GM21423 (cell line): Measurements from ENCODE around the gene NSG2.

ENCODE experiments used
- ATAC-seq: cut with Tn5 transposase; IDR thresholded peaks from one replicate; pipeline ENCODE4 v1.9.1; 2021; ENCODE audit warnings: mild to moderate bottlenecking, moderate library complexity; ENCODE audit not compliant: unreplicated experiment

NSG2 gene

DNA sequence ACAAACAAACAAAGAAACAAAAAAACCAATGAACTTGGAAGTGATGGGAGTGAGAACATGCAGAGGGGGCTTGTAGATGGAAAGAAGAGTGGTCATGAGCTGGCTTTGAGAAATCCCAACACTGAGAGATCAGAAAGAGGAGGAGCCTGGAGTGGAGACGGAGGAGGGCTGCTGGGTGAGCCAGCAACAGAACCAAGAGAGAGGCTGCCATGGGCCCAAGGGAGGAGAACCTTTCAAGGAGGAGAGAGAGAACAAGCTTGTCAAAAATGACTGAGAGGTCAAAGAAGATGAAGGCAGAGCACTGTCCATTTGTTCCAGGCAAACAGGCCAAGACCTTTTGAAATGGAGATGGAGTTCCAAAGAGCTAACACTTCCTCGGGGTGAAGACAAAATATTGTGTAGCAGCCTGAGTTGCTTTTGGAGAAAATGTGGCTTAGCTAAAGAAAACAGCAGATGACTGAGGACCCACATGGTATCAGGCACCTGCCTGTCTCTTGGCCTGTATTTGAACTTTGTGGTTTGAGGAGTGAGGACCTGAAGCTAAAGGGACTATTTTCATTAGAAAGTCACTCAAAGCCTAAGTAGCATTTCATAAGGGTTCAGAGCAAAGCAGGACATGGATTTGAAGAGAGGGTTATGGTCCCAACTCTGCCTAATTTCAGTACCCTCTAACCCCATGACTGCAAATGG is 13.1 kb downstream of the NSG2 start:
- ATAC-seq = no peak

DNA sequence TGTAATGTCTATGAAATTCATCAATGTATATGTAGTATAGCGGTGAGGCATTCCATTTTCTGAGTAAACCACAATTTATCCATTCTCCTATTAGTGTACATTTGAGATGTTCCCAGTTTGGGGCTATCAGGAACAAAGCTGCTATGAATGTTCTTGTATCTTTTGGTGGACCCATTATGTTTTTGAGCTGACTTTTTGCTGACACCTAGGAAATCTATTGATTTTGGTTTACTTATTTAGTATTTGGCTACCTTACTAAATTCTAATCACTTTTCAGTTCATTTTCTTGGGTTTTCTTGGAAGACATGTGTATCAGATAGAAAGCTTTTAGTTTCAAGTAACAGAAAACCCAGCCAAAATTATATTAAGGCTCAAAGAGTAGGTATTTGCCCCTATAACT is 13.7 kb downstream of the NSG2 start:
- no peak for ATAC-seq

DNA sequence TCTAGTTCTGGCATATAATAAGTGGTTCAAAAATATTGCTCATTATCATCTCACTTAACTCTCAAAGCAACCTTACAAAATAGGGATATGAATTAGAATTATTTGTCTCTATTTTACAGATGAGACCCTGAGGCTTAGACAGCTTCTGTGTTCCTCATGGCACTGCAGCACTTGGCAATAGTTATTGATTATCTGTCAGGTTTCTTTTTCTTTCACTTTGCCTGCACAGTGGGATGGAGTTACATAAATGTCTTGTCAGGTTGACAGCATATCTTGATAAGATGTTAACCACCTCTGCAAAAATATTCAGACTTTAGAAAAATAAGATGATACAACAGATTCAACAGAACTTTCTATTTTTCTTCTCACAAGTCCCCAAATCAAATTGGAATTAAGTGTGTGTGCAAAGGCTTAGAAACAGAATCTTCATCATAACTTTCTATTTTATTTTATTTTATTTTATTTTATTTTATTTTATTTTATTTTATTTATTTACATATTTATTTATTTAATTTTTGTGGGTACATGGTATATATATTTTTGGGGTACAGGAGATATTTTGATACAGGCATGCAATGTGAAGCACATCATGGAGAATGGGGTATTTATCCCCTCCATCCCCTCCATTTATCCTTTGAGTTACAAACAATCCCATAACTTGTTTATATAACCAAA is 17.7 kb downstream of the NSG2 start:
- no peak for ATAC-seq

DNA sequence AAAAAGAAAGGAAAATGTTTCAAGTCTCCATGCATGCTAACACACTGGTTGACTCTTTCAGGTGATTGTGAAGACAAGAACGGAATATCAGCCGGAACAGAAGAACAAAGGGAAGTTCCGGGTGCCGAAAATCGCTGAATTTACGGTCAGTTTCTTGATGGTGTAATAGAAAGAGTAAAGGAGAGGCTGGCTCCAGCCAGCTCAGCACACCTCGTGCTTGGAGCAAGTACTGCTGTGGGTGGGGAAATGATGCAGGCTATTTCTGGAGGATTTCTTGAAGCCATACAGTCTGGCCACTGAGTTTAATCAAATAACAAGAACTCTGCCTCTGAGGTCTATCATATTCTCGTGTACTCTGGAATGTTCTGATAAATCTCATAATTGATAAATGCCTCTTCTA is 18.7 kb downstream of the NSG2 start:
- ATAC-seq = no peak

DNA sequence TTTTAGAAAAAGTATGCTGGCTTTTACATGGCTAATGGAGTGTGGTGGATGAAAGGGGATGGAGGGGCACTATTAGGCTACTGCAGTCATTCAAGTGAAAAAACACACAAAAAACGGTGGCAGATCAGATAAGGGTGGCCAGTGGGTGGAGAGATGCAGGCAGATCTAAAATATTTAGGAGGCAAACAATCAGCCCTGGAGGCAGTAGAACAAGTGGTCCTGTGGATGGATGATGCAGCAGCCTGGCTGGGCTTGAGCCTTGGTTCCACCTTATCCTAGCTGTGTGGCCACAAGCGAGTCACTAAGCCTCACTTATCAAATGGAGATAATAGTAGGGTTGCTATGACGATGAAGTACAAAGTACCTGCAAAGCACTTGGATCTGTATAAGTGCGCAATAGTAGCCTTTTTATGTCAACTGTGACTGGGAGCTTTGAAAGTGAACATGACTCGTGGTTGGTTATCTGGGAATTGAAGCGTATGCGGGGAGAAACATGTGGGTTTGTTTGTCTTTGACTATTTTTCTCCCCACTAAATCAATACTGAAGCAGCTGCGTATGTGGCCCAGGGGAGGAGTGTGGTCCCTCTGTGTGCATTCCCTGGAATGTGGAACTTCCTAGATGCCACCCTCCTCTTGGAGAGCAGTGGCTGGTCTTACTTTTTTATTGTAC is 20.2 kb downstream of the NSG2 start:
- no peak for ATAC-seq

DNA sequence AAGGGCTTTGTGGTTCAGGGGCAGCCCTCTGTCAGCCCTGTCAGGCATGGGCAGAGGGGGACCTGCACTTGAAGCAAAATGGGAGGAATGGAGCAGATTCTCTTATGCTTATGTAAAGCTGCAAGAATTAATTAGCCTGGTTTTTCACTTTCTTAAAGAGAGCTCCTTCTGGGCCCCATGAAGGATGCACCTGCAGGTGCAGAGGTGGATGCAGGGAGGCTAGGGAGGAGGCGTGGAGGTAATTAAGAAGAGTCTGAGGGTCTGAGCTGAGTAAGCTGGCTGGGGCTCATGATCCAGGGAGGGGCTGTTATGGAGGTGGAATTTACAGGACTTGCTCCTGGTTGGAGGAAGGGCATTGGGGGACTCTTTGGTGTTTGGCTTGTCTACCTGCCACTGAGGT is 22.0 kb downstream of the NSG2 start:
- ATAC-seq = no peak

DNA sequence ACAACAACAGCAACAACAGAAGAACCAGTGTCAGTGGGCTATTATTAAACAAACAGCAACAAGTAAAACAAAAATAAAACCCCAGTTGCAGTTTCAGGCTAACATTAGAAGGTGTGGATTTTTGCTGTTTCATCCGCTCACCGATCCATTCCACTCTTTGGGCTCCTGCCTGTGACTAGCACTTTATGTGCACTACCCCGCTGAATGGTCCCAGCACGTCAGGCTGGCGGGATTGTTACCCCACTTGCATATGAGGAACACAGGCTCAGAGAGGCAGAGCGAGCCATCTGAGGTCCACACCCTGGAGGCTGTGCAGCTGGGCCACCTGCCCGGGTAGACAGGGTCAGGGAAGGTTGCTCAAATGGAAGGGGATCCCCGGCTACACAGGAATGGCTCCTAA is 26.0 kb downstream of the NSG2 start:
- no peak for ATAC-seq

DNA sequence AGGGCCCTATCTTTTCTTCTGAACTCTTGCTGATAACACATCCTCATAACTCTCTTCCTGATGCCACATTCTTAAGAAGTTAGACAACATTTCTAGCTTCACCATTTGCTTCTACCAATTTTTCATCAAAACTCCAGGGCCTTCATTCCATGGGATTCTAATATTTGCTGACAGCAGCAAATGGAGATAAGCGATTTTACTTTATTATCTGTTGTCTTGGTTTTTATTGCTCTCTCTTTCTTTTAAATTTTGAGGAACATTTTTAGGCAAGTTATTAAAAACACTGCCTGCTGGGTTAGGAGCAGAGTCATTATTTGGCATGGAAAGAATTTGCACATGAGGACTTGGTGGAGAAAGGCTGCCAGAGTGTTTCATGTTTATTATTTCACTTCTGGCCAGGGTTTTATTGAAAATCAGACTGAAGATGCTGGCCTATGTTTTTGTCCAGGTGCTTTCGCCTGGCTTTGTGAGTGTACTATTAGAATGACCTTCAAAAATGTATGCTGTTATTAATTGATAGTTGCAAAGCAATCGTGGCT is 27.7 kb downstream of the NSG2 start:
- ATAC-seq = no peak

DNA sequence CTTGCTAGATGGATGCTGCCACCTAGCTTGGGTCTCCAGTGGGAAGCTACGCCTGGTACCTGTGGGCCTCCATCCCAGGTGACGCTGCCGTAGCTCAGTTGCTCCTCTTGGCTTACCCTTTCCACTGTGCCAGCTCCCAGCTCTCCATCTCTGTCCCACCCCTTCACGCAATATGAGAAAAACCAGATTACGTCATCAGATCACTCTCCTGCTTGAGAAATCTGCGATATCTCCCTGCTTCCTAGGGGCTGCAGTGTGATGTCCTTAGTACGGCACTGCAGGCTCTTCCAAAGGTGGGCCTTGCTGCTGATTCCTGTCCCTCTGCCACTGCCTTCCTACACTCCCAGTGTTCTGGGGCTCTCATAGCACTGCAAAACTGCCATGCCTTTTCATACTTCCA is 28.9 kb downstream of the NSG2 start:
- ATAC-seq = no peak

DNA sequence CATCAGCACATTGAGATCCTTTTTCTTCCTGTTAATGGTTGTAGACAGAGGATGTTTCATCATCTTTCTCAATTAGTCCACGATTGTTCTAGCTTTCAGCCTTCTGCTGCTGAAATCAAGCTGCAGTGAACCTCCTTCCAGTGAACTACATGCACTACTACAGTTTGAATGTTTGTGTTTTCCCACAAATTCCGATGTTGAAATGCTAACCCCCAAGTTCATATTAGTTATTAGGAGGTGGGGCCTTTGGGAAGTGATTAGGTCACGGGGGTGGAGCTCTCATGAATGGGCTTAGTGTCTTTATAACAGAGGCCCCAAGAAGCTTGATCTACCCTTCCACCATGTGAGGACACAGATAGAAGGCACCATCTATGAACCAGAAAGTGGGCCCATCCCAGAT is 32.9 kb downstream of the NSG2 start:
- no peak for ATAC-seq

DNA sequence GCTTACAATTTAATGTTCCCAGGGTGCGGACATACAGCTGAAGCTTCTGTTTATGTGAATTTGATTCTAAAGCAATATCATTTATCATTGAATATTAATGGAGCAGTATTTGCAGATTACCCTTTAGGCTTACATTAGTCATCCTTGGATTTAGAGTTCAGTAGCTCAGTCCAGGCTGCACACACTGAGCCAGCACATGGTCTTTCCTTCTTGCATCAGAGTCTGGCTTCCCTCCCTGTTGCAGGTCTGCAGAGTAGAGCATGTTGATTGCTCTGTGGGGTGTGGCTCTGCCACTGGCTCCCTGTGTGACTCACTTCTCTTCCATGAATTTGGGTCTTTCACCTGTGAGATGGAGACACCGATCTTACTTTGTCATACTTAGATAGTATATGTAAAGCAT is 36.8 kb downstream of the NSG2 start:
- ATAC-seq = no peak

DNA sequence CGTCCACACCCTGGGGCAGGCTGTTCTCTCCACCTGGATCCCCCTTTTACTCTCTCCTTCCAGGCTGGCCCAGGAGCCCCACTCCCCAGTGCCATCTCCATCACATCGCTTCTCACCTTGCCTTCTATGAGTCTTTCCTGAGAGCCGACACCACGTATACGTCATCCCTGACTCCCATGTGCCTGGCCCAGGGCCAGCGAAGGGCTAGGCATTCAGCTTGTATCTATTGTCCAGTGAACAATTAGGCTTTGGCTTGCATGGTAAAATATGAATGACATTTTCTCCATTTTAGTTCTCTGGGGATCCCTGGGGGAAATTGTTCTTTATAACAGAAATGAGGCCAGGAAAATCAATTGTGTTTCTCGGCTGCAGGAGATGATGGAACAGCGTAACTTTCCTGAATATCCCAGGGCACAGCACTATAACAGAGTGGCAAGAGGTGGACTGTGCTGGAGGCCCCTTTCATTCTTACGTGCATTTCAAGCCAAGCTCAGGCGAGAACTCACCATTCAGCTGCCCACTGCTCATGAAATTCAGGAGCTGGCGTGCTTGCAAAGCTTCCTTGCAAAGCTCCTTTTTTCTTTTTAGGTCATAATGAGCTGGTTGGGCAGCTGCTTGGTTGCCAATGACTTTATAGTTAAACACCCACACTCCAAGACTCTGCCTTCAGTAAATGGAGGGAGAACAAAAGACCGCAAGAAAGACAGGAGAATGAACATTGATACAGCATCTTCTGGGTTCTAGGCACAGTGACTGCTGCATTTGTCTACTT is 37.7 kb downstream of the NSG2 start:
- no peak for ATAC-seq

DNA sequence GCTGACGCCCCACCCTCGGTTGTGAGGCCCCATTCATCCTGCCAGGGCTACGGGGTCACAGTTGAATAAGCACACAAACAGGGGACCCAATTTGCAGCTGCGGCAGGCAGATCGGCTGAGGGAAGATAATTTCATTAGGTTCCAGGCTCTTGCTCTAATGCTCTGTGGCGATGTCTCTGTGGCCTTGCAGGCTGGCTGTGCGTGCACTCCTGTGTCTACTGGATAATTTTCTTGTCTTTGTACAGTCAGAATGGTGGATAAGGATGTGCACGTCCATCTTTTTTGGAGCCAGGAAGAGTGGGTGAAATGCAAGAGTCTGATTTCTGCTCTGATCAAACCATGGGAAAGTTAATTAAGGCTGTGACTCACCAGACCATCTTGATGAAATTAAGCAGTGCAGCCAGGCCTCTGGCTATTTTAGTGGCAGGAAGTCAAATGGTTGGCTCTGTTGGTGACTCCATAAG is 39.2 kb downstream of the NSG2 start:
- ATAC-seq = no peak

DNA sequence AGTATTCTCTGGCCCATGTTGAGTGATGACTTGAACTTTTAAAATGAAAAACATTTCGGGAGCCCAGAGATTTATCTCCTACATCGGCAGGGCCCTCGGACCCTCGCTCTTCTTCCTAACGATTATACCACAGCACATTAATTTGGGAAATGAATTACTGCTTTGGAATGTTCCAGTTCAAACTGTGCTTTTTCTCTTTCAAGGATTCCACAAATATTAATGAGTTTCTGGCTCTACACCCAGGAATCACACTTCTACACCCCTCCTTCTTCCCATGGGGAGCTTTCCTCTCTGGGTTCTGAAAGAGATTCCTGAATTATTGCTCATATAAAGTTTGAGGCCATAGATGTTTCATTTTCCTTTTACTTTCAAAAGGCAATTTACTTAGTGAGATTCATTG is 41.2 kb downstream of the NSG2 start:
- ATAC-seq = no peak

DNA sequence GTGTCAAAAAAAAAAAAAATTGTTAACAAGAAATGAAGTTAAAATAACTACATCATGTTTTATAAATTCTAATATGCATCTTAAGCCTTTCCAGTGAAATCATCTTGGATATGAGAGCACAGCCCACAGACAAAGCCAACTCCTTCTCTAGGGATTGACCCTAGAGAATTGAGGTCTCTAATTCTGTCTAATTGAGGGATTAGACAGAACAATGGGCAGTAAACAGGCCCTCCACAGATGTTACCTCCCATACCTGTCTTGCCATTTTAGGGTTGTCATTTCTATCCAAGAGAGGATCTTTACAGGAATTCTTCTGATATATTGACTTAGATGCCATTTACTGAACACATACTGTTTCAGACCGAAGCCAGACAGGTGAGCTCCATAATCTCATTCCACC is 42.3 kb downstream of the NSG2 start:
- ATAC-seq = no peak

DNA sequence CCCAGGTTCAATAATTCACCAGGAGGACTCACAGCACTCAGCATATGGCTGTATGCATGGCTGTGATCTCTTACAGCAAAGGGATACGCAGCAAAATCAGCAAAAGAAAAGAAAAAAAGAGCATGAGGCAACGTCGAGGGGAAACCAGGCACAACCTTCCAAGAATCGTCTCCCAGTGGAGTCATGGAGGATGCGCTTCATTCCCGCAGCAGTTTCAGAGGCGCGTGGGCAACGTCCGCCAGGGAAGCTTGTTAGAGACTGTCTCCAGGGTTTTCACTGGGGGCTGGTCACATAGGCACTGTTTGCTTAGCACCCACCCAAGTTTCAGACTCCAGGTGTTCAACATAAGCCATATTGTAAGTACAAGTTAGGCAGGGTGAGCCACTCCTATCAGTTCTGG is 44.6 kb downstream of the NSG2 start:
- ATAC-seq = no peak

DNA sequence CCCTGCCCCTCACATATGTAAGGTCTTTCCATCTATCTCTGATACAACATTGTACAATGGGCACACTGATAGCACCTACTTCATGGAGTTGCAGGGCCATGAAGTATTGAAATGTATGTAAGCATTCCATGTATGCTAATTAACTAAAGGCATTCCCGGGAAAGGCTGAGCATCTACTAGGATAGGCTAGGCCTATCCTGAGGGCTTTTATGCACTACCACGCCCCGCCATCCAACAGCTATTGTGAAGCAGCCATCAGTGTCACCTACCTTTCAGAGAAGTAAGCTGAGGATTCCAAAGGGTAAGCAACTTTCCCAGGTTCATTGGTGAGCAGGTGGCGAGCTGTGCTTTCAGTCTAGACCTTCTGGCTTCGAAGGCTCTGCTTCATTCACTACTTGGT is 47.6 kb downstream of the NSG2 start:
- no peak for ATAC-seq

DNA sequence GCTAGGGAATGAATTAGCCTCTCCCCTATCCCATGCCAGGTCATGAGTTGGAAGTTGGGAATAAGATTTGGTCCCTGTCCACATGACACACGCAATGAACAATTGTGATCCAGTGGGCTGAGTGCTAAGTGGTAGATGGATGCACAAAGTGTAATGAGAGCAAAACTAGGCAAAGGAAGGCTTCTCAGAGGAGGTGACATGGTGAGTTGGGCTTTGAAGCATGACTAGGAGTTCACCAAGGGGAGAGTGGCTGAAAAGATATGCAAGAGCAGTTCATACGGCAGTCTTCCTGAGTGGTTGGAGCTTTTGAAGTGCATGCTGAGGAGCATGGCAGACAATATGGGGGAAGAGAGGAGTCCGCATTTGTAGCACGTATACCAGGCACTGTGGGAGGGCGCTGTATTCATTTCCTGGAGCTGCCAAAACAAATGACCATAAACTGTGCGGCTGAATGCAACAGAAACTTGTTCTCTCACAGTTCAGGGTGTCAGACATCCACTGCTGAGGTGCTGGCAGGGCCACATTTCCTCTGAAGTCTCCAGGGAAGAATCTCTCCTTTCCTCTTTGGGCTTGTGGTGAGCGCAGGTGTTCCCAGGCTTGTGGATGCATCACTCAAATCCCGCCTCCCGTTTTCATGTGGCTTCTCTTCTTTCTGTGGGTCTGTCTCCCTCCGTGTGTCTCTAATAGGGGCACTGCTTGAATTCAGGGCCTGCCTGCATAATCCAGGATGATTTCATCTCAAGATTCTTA is 49.5 kb downstream of the NSG2 start:
- no peak for ATAC-seq

DNA sequence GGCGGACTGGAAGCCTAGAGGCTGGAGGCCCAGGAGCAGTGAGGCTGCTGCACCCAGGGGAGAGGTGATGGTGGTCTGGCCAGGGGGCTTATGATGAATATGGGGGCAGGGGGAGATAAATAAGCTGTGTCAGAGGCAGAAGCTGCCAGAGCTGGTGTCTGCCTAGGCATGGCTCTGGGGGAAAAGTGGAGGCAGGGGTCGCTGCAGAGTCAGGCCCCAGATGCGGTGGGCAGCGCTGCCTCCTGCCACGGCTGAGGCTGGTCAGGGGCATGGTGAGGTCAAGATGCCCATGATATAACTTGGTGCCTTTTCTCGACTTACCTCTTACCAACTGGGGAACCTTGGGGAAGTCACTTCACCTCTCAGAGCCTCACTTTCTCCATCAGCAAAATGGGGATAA is 51.1 kb downstream of the NSG2 start:
- ATAC-seq = no peak

DNA sequence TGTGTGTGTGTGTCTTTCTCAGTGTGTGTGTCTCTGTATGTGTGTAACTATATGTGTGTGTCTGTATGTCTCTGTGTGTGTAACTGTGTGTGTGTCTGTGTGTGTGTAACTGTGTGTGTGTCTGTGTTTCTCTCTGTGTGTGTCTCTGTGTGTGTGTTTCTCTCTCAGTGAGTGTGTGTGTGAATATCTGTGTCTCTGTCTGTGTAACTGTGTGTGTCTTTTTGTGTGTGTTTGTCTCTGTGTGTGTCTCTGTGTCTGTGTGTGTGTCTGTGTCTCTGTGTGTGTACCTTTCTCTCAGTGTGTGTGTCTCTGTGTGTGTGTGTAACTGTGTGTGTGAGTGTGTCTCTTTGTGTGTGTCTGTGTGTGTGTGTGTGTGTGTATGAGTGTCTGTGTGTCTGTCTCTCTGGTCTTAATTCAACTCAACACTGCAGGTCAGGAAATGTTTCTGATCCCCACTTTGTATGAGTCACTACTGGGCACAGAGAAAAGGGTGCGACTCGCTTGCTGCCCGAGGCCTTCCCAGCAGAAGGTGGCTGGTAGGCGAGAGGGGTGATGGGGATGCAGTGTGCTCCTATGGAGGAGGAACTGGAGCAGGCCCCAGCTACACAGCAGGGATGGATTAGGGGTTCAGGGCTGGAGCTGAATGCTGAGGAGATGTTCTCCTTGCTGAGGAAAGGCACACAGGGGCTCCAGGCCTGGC is 52.1 kb downstream of the NSG2 start:
- ATAC-seq = no peak
